Thyroid gland (tissue), 4 donors: Measurements from ENCODE around the gene UBL7.

Experiments
- CTCF ChIP-seq, 6 experiments: fragments of 200-600 bp in 3 of 6; fragments of 450-650 bp in 3 of 6; sonication (generic) in 3 of 6; IDR thresholded peaks; one replicate each; pipeline ENCODE4 v1.5.1; 2016 to 2019; ENCODE audit warnings: antibody characterized with exemption in 6 of 6, mild to moderate bottlenecking in 2 of 6, inconsistent platforms in 1 of 6, moderate library complexity in 1 of 6
- POLR2A ChIP-seq, 2 donors: fragments of 450-650 bp; IDR thresholded peaks; one replicate each; pipeline ENCODE4 v1.6.1; 2017; ENCODE audit warnings: antibody characterized with exemption in 2 of 2, mild to moderate bottlenecking in 2 of 2, moderate library complexity in 1 of 2

- TF ChIP-seq CTCF (IDR thresholded peaks at IDR 0.05) (no peak), POLR2A (IDR thresholded peaks at IDR 0.05) (no peak)
Measured at GRCh38 chr15:74399511-74400312, 61.2 kb downstream of the UBL7 start.
